GM18520 (cell line): Measurements from ENCODE around the gene NOTCH1.

Experiments
- ATAC-seq: cut with Tn5 transposase; IDR thresholded peaks from one replicate; pipeline ENCODE4 v1.9.1; 2021; ENCODE audit not compliant: unreplicated experiment

The NOTCH1 gene

DNA sequence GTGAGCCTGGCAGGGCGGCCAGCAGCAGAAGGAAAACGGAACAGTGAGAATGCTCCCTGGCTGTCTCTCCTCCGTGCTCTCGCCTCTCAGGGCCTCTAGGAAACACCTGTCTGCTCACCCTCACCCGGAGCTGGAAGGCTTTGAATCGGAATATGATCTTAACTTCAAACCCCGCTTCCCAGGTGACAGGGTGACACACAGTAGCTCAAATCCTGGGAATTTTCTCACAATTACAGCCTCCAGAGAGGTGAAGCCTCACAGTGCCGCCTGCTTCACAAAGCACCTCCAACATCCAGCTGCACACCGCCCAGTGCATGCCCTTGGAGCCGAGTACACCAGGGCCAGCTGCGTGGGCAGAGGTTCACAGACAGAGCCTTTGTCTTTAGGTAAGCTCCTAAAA is 75.5 kb downstream of the NOTCH1 start:
- ATAC-seq, result no peak

DNA sequence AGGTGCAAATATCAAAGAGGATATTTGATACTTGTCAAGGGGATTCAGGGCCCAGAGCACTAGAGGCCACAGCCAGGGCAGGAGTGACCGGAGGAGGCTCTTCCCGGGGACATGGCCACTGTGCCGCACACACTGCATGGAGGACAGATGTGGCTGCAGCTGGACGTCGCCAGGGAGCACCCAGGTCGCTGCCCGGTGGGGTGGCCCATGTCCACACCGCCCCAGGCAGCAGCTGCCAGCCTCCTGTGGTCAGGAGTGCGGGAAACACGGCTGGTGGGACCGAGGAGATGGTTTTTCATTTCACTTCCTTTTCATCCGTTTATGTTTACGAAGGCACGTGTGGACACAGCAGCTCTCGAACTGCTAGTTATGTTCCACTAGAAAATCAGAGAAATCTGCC is 78.1 kb downstream of the NOTCH1 start:
- no peak for ATAC-seq

DNA sequence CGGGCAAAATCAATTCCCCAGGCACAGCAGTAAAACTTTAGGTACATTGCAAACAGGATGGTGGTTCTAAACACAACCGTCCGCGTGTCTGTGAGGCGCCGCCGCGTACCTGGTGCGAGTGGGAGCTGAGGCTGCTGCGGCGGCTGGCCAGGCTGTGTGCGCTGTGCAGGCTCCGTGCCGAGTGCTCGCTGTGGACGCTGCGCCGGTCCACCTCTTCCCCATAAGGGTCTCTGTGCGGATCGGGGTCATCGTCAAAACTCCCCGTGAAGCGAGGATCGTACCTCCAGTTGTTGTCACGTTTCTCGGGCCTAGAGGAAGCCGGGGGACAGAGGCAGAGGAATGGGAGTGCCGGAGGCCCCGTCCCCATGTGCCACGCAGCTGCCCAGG is 79.7 kb downstream of the NOTCH1 start:
- ATAC-seq, result no peak

DNA sequence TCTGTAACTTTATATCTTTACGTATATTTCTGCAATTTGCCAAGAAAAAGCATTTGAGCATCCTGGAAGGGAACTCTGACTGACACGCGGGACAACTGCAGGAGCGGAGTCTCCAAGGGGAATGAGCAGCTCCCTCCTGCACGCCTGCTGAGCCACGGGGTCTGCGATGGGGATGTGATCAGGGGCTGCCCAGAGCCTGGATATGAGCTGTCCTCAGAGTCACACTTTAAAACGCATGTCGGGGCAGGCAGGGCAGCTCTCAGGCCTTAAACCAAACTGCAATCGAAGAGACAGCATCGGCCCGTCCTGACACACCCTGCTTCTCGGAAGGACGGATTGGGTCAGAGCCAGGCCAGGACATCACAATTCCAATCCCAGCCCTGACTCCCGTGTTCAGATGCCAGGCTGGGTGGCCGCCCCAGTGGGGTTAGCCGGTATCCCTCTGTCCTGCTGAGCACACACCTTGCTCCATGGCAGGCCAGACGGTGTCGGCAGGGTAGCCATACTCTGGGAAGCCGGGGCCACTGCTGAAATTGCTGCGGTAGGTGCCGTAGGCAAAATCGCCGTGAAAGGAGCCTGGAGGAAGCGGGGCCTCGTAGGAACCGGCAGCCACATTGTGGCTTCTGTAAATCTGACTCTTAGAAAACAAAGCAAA is 80.2 kb downstream of the NOTCH1 start:
- ATAC-seq, result no peak

DNA sequence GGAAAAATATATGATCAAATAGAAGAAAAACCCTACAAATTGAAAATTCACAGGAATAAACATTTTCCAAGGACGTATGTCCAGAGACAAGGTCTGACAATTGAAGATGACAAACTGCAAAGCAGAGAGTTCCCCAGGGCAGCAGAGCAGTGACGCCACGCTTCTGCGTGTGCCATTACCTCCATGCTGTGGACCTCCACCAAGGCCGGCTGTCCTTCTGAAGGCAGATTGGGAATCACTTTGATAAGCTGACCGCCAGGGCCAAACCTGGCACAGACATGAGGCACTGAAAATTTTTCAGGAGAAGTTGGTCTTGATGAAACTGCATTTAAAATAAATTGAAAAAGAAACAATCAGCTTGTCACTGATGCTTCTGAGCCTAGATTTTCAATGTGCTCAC is 81.6 kb downstream of the NOTCH1 start:
- no peak for ATAC-seq

DNA sequence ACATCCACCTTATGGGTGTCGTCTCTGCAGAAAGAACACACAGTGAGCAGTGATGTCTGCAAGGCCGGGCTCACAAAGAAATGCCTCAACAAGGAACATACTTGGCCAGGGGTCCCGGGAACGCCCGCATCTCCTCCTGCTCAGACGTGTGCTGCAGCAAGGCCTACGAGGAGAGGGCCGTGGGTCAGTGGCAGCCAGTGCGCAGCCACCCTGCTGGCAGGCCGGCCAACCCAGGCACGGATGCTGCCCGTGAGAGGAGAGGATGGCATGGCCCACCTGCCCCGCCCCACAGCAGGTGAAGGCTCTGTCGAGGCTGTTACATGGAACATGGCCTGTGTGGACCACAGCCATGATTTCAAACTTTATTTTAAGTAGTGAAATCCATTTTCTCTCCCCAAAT is 82.3 kb downstream of the NOTCH1 start:
- no peak for ATAC-seq

DNA sequence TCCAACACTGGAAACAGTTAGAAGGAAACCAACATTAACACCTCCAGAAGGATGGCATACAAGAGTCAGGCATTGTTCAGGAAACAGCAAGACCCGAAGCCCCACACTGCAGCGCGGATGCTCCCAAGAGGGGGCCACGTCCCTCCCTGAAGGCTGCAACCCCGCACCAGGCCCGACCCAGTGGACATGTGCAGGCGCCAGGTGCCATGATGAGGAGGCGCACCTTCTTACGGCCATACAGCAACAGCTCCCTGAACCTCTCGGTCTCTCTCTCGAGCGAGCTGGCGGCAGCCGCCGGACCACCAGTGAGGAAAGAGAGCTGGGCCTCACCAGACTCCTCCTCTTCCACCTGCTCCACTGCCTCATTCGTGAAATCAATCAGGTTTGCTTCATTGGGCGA is 83.2 kb downstream of the NOTCH1 start:
- ATAC-seq, result no peak

DNA sequence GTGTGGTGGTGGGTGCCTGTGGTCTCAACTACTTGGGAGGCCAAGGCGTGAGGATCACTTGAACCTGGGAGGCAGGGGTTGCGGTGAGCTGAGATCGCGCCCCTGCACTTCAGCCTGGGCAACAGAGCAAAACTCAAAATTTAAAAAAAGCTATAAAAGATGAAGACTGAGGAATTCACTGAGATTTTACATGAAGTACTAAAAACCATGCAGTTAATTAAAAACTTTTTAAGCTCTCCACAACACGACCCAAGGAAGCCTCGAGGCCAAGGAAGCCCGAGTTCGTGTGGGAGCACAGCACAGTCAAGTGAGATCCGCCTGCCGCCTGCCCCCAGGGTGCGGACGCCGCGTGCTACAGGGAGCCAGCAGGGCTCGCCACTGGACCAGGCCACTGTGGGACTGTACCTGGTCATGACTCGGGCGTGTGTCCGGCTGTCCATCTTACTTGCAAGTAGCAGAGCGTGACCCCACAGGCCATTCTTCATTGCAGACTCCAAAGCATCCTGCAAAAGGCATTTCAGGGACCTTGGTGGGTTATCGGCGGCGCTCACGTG is 85.0 kb downstream of the NOTCH1 start:
- no peak for ATAC-seq

DNA sequence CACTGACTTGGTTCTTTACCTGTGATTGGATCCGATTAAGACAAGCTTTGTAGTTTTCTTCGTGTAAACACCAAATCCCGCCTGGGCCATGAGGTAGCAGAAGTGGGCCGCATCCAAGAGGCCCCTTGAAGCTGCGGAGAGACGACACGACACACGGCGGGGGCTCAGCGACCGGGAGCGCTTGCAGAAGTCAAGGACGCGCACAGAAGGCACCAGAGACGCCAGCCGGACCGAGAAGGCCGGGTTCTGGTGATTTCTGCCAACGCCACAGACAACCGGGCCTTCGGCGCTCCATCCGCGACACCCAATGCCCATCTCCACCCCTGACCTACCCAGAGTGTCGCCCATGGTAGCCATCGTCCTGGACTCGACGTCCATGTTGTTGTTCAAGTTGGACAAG is 86.4 kb downstream of the NOTCH1 start:
- no peak for ATAC-seq

DNA sequence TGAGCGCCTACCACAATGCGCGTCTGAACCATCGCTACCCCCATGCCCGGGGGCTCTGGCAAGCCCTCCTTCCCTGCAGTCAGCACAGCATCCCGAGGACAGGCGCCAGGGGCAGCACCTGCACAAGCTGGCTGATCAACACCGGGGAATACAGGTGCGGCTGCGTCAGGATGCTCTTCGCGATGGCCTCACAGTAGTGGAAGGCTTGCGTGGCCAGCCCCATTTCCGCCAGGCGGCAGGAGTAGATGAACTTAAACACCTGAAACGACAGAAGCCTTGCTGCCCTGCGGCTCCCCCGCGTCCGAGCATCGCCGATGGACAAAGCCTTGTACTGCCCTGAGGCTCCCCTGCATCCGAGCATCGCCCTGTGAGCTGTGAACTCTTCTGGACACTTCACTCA is 88.5 kb downstream of the NOTCH1 start:
- no peak for ATAC-seq

DNA sequence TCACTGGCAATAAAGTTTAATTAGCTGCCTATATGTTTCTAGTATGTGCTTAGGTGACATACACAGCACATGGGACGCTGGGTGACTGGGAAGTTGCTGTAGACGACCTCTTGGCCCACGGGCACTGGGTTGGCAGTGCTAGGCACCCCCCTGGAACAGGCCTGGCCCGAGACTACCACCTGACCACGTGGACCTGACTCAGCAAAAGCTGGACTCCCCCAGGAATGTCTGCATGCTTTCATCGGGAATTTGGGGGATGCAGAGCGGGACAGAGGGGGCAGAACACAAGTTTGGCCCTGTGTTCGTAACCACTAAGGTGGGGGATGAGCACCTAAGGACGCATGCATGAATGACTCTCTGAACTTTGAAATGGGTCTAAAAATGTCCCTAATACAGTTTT is 89.6 kb downstream of the NOTCH1 start:
- ATAC-seq, result no peak

DNA sequence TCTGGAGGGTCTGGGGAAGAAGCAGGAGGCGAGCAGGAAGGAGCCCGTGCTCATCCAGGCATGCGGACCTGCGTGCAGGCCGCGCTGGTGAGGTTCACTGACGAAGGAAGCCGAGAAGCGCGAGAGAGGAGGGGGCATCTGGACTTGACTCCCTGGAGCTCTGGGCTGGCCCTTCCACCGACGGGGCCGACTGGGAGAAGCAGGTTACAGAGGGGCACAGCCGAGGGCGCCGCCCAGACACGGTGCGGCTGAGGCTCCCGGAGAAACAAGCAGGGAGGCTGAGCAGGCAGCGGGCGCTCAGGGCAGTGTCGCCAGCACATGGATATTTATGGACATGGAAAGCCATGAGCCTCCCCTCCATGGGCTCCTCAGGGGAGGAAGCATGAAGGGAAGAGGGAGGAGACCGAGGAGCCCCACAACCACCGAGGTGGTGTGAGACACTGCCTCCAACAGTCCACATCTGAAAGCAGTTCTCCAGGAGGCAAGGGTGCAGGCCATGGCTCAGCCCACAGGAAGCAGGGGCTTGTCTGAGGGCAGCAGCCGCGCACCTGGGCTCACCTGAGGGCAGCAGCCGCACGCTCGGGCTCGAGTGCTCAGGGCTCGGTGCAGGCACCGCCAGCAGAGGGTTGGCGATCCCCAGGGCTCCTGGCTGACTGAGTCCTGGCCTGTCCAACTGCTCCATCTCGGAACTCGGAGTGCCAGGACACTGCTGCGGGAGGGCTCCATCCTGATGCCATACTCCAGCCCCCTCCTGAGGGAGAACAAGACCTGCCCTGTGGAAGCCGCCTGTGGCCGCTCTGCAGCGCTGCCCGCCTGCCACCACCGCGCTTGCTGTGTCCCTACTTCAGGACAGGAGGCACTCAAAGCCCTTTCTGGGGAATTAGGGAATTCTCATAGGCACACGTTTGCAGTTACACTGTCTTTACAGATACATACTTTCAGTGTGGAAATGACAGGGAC is 90.5 kb downstream of the NOTCH1 start:
- no peak for ATAC-seq

DNA sequence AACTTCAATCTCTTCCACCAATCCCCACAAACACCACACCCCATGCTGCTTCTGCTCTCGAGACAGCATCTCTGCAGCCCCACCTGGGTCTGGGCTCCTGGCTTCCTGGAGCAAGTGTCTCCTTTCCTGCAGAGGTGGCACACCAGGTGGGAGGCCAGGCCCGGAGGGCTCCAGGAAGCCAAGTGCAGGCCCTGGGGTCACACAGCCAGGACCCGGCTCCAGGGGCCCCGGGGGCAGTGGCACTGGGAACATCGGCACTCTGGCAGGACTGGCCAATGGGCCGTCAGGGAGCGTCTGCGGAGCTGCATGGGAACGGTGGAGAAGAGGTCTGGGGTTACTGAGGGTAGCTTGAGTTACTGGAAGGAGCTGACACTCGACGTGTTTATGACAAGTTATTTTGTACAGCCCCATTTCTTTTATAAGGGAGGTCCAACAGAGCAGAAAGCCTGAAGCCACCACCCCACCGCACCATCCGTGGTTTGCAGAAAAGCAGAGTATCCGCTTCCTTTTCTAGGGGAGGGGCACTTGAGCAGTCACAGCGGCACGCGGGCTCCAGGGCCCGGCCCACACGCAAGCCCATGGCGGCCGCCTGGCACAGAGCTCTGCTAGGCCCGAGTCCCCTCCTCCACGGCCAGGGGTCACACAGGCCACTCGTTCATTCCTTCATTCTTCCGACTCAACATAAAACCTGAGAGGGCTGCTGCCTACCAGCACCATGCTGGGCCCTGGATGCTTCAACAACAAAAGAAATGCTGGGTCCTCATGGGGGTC is 91.6 kb downstream of the NOTCH1 start:
- no peak for ATAC-seq

DNA sequence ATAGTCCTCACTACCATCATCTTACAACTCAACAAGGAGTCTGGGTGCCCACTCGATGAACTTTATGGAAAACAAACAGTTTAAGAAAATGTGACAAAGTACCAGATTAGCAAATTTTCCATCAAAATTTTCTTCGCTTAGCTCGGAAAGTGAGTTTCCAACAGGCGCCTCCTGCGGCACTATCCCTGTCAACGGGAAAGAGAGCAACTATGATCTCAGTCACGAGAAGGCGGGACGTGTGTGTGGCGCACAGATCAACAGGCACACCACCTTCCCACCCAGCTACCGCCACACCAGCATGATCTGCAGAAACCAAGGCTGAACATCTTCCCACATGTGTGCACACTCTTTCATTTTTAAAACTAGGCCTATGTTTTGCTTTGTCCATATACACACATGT is 92.5 kb downstream of the NOTCH1 start:
- no peak for ATAC-seq

DNA sequence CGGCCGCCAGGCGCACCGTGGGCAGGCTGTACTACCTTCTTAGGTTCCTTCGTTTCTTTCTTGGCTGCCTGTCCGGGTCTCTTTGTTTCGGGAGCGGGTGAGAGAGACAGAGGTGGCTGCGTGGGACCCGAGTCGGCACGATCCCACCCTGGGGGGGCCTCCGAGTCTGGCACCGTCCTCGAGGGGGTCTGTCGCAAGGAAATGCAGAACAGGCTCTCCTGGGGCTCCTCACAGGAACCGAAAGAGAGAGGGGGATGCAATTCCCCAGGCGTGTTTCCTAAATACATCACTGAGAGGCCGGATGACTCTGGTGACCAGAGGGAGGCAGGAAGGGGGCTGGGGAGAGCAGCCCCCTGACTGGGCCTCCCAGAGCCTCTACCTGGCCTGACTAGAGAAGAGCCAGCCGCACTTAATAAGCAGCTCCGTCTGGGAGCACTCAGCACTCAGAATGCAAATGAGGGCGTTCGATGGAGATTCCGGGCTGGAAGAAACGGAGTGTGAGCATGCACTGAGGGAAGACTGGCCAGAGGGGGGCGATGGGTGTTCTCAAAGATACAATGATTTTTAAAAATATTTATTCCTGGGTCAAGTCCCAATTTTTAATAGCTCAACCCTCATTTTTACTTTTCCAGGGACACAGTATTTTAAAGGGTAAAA is 94.5 kb downstream of the NOTCH1 start:
- ATAC-seq, result no peak

DNA sequence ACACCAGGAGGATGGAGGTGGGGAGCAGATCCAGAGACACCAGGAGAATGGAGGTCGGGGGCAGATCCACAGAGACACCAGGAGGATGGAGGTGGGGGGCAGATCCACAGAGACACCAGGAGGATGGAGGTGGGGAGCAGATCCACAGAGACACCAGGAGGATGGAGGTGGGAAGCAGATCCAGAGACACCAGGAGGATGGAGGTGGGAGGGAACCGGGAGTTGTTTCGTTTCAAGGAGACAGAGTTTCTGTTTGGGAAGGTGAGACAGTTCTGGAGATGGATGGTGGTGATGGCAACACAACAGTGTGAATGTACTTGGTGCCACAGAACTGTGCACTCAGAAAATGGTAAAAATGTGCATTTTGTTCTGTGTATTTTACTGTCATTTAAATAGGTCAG is 97.2 kb downstream of the NOTCH1 start:
- no peak for ATAC-seq

DNA sequence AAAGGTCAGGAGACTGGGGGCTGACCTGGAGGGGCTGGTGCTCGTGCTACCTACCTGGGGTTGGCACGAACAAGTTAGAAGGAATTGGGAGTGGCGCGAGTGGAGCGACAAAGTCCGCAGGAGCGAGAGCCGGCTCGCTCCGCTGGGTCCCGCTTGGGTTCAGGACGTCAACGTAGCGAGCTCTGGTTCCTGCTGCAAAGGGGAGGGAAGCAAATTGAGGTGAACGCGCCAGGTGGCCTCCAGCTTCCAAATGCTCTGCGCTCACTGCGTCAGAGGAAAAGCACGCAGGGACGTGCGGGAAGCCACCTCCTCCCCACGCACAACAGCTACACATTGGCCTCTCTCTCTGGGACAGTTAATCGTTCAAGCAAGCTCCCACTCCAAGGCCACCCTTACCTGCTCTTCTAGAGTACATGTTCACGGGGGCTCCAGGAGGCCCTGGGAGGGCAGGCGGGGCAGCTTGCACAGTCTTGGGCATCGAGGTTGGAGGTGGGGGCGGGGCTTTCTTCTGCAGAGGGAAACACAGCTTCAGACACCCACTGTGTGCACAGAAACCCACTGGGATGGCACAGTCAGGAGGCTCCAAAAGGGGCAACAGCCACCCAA is 98.6 kb downstream of the NOTCH1 start:
- no peak for ATAC-seq

DNA sequence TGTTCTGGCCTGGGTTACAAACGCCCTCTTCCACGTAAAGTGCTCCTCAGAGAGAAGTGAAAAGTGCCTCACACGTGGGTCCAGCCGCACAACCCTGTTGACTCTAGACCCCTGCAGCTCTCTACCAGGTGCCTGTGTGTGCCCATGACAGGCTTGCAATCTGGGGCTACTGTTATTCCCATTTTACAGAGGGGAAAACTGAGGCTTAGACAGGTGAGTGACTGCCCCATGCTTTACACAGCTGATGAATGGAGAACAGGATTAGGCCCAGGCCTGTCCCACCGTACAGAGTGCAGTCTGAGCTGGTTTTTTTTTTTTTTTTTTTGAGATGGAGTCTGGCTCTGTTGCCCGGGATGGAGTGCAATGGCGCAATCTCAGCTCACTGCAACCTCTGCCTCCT is 100.0 kb downstream of the NOTCH1 start:
- no peak for ATAC-seq
